Fibroblast of mammary gland (primary cell): ENCODE measurements around the gene SMIM8.

Source experiments
- DNase-seq: peaks from one replicate; pipeline ENCODE4 v3.0.0-alpha.2; 2010; ENCODE audit warnings: low read depth
- H3K4me3 ChIP-seq: 2 replicates; pipeline ENCODE4 v1.5.1; 2011; ENCODE audit warnings: low read depth, mild to moderate bottlenecking, low read length, moderate library complexity; ENCODE audit not compliant: control insufficient read depth
- TF ChIP-seq, protein P1 (sequence below): conservative IDR thresholded peaks from 2 replicates; pipeline ENCODE4 v1.5.1; 2011; ENCODE audit warnings: low read depth, low read length, inconsistent platforms; ENCODE audit not compliant: control insufficient read depth, insufficient read depth

Gene SMIM8

DNA sequence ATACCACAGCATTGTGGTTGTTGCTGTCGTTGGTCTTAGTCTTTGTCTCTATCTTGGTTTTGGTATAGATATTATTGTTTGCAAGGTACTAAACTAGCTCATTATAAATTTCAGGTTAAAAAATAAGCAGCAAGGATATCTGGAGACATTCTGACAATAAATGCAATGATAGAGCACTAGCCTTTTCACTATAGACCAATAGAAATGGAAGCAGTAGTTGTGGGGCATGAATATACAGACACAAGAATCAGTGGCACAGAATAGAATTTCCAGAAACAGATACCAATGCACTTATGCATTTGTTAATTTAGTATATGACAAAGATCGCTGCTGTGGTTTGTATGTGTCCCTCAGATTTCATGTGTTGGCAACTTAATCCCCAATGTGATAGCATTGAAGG lies 54.3 kb downstream of the SMIM8 start:
- TF ChIP-seq, protein P1, sequence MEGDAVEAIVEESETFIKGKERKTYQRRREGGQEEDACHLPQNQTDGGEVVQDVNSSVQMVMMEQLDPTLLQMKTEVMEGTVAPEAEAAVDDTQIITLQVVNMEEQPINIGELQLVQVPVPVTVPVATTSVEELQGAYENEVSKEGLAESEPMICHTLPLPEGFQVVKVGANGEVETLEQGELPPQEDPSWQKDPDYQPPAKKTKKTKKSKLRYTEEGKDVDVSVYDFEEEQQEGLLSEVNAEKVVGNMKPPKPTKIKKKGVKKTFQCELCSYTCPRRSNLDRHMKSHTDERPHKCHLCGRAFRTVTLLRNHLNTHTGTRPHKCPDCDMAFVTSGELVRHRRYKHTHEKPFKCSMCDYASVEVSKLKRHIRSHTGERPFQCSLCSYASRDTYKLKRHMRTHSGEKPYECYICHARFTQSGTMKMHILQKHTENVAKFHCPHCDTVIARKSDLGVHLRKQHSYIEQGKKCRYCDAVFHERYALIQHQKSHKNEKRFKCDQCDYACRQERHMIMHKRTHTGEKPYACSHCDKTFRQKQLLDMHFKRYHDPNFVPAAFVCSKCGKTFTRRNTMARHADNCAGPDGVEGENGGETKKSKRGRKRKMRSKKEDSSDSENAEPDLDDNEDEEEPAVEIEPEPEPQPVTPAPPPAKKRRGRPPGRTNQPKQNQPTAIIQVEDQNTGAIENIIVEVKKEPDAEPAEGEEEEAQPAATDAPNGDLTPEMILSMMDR = no peak
- DNase-seq = no peak
- H3K4me3 ChIP-seq = no peak overlapping the region

- DNase-seq = no peak
- TF ChIP-seq, protein P1 = no peak
Measured at GRCh38 chr6:87378947-87379346, 56.6 kb downstream of the SMIM8 start.

GRCh38 chr6:87382861-87383260 lies 60.5 kb downstream of the SMIM8 start:
- TF ChIP-seq, protein P1 = no peak
- H3K4me3 ChIP-seq = no peak overlapping the region
- DNase-seq = no peak

More at GRCh38 chr6:87378947-87379346, 56.6 kb downstream of the SMIM8 start:
- H3K4me3 ChIP-seq = no peak overlapping the region

GRCh38 chr6:87384038-87384437 lies 61.6 kb downstream of the SMIM8 start:
- TF ChIP-seq, protein P1 = no peak
- DNase-seq = no peak
- H3K4me3 ChIP-seq = no peak overlapping the region

DNA sequence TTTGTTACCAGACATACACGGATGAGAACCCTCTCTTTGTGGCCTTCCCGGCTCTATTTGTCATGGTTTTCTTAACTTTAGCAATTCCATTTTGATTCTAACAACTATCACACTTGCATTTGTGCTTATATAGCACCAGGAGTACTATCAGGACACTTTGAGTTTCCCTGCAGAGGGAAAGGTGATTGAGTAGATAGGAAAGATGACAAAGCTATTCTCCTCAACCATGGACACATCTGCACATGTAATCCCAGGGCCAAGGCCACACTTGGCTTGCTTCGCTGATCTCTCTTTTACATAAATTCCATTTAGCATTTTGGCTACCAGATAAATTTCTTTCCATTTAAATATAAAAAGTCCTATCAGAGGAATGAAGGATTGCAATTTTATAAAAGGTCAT lies 62.1 kb downstream of the SMIM8 start:
- TF ChIP-seq, protein P1 = no peak
- DNase-seq = no peak
- H3K4me3 ChIP-seq = no peak overlapping the region

DNA sequence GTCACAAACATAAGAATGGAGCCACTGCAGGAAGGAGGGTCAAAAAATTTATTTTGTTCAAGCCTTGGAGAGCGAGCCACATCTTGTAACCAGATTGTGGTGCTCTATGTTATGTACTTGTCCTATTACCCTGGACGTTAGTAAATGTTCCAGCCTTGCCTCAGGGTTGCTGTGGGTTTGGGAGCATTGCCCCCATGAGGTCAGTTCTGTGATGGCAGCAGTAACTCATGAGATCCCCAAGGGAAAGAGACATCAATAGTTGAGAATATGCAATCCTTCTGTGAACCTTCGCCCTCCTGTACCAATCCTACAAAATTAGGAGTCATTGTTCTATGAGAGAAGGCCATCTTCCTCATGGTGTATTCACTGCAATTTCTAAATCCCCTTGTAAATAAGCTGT lies 68.9 kb downstream of the SMIM8 start:
- TF ChIP-seq, protein P1 = peak; percentile 35
- H3K4me3 ChIP-seq = no peak overlapping the region
- peak; percentile 32 for DNase-seq
